ENCODE data around the gene UNC50. TPM values are rescaled to one million over a fixed set of nuclear protein-coding genes. Genes with fewer than 3 reads are reported as not detected.
"Not testable (repeated sequence)": the region's sequence is repeated elsewhere in the genome, so short reads cannot be mapped to it uniquely, and the experiment has no call there.

Gene UNC50
- total RNA-seq, 1 donor from 2014 or later: 69.1 TPM

- DNase-seq (ENCODE audit: low read depth): peak; percentile 57
These were observed 694 bp downstream of the UNC50 start for GRCh38 chr2:98608962-98609604.

- no peak for DNase-seq (ENCODE audit: low read depth)
These were observed 5.8 kb downstream of the UNC50 start for GRCh38 chr2:98614024-98614739.

- no peak for DNase-seq (ENCODE audit: low read depth)
These were observed 7.1 kb downstream of the UNC50 start for GRCh38 chr2:98615481-98615880.

GRCh38 chr2:98617149-98617548, 8.8 kb downstream of the UNC50 start:
- no peak for DNase-seq (ENCODE audit: low read depth)

- DNase-seq (ENCODE audit: low read depth): no peak
These were observed 15.3 kb downstream of the UNC50 start for GRCh38 chr2:98623657-98624056.

GRCh38 chr2:98632351-98632750, 24.0 kb downstream of the UNC50 start:
- no peak for DNase-seq (ENCODE audit: low read depth)

GRCh38 chr2:98634406-98635092, 26.2 kb downstream of the UNC50 start:
- peak; percentile 48 for DNase-seq (ENCODE audit: low read depth)

- DNase-seq (ENCODE audit: low read depth): no peak
These were observed 29.2 kb downstream of the UNC50 start for GRCh38 chr2:98637401-98638147.

DNA sequence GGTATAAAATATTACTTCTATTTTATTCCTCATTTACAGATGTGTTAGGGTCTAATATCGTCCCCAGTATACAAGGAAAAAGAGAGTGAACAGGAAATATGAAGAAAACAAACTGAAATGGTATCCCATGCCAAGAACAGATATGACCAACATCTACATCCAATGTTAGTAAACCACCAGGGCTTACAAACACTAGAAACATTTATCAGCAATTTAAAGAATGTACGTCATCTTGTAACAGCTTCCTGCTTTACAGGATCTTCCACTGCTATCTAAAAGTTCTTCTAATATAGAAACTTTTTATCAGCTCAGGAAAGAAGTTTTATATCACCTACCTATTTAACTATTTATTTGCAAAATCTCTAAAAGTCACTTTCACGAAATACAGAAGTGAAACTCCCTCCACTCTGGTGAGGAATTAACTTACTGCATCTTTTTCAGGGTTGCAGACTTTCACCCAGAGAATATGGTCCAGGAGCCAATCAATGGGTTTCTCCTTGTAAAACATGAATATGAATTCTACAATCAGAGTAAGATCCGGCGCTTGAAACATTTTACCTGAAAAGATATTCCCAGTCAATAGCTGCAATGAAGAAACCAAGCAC, 35.2 kb downstream of the UNC50 start:
- DNase-seq (ENCODE audit: low read depth): no peak

GRCh38 chr2:98647636-98648035, 39.2 kb downstream of the UNC50 start:
- no peak for DNase-seq (ENCODE audit: low read depth)

DNA sequence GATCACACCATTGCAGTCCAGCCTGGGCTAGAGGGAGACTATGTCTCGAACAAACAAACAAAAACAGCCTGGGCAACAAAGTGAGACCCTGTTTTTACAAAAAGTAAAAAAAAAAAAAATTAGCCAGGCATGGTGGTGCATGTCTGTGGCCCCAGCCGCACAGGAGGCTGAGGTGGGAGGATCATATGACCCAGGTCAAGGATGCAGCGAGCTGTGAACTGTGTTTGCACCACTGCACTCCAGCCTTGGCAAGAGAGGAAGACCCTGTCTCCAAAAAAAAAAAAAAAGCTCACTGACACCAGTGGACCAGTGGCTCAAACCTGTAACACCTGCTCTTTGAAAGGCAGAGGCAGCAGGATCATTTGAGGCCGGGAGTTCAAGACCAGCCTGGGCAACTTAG, 40.1 kb downstream of the UNC50 start:
- DNase-seq (ENCODE audit: low read depth): no peak

- peak; percentile 85 for DNase-seq (ENCODE audit: low read depth)
These were observed 41.0 kb downstream of the UNC50 start for GRCh38 chr2:98649135-98649991.

- no peak for DNase-seq (ENCODE audit: low read depth)
These were observed 41.6 kb downstream of the UNC50 start for GRCh38 chr2:98649992-98650375.

DNA sequence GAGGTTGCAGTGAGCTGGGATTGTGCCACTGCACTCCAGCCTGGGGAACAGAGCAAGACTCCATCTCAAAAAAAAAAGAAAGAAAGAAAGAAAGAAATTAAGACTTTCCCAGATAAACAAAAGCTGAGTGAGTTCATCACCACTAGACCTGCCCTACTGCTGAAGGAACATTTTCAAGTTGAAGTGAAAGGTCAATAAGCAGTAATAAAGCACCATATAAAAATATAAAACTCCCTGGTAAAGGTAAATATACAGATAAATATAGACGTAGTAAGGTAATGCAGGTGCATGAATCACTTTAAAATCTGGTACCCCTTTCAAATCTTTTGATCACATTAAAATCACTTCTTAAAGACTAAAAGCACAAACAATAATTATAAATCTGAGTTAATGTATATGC, 42.6 kb downstream of the UNC50 start:
- DNase-seq (ENCODE audit: low read depth): no peak

DNA sequence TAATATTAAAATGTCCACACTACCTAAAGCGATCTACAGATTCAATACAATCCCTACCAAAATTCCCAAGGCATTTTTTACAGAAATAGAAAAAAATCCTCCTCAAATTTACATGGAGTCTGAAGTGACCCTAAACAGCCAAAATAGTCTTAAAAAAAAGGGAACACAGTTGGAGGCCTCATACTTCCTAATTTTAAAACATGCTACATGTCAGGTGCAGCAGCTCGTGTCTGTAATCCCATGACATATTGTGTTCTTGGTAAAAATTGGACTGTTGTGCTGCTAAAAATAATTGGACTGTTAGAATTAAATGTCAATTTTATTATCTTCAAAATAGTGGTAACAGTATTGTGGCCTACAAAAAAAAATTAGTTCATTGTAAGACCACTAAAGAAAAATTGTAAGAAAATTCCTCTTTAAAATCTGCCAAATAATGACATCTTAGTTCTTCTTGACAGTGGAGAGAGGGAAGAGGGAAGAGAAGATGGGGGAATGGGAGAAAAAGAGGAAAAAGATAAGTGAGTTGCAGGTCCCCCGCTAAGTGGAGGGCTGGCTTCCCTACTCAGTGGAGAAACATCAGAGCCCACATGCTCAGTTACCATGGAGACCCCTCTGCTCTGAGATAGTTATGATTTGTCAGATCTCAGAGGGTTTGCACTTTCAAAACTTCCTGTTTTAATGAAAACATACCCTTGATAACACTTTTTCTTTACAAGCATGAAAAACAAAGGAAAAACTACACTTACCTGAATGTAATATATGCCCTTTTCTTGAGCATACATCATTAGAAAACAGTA, 46.5 kb downstream of the UNC50 start:
- no peak for DNase-seq (ENCODE audit: low read depth)

- no peak for DNase-seq (ENCODE audit: low read depth)
These were observed 48.4 kb downstream of the UNC50 start for GRCh38 chr2:98656800-98657199.

DNA sequence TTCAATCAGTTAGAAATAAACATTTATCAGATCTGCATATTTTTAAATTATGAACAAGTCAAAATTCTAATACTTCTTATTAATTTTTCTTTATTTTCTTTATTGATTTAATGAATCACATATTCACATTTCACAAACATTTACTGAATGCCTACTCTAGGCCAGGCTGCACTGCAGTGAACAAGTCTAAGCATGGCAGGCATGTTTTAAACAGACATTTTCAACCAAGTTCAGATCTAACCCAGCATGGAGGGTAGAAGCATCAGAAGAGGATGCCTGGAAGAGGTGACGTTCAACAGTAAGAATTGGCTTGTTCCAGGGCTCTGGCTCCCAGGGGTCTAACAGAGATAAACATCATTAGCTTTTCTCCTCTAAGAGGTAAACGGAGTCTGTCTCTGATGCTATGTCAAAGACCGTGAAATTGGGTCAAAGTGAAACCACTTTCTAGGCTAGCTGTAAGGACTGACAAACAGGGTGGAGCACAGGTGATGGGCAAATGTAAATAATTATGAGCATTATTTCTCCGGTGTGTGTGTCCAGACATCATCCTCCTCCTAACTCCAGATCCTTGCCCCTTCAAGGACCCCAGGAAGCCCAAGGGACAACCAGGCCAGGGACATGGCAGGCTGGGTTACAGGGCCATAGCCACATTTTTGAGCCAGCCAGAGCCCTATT, 50.6 kb downstream of the UNC50 start:
- DNase-seq (ENCODE audit: low read depth): no peak

DNA sequence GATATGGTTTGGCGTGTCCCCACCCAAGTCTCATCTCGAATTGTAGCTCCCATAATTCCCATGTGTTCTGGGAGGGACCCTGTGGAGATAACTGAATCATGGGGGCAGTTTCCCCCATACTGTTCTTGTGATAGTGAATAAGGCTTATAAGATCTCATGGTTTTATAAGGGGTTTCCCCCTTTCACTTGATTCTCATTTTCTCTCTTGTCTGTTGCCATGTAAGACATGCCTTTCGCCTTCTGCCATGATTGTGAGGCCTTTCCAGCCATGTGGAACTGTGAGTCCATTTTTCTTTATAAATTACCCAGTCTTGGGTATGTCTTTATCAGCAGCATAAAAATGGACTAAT, 51.1 kb downstream of the UNC50 start:
- DNase-seq (ENCODE audit: low read depth): not testable (repeated sequence)

DNA sequence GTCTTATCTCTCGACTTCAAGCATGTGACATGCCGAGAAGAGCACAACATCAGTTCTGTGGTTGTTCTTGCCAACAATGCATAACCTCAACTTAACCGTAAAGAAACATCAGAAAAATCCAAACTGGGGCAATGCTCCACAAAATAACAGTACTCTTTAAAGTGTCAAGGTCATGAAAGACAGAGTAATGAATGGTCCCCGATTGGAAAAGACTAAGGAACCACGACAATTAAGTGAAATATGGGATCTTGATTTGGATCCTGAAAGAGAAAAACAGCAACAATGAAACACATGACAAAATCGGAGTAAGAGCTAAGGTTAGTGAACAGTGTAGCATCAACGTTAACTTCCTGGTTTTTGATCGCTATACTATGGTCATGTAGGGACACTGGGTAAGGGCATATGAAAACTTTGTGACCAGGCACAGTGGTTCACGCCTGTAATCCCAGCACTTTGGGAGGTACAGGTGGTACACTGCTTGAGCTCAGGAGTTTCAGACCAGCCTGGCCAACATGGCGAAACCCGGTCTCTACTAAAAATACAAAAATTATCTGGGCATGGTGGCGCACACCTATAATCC, 55.2 kb downstream of the UNC50 start:
- no peak for DNase-seq (ENCODE audit: low read depth)

Data from myocyte (in vitro differentiated cells).